TTC549 (cell line): ENCODE results near the gene EYA2.
"Not testable (repeated sequence)": the region's sequence is repeated elsewhere in the genome, so short reads cannot be mapped to it uniquely, and the experiment has no call there.

Experiments used
- FAIRE-seq: peaks from 2 replicates; lab custom pipeline; 2012; peaks lifted over from hg19 to GRCh38; lab: Jason Lieb, UNC

EYA2 gene

DNA sequence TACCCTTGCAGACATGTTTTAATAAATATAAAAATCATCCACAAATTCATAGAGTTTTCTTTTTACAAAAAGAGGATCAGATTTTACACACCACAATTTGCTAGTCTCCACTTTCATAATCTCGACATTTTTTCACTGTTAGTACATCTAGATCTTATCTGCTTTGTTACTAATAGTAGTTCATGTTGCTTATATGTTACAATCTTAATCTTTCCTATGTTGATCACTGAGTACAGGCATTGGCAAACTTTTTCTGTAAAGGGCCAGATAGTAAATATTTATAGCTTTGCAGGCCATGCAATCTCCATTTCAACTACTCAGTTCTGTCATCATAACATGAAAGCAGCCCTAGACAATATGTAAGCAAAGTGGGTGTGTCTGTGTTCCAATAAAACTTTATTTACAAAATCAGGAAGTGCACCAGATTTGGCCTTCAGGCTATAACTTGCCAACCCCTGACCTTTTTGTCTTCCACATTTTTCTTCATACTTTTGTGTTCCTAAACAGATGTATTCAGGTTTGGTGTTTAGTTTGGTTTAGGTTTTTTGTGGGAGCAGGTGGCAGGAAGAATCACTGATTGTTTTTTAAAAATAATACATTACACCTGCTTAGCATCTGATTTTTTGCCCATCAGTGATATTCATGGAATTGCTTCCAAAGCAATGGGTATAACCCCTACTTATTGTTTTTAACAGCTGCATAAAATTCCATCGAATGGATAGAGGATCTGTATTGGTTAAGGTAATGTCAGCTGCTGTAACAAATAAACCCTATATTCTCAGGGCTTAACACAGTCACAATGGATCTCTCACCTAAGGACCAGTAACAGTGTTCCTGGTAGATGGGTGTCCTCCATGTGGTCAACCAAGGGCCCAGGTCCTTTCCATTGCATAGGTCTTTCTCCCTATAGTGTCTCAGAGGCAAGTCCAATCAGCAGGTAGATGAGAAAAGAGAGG lies 61.2 kb downstream of the EYA2 start:
- no peak for FAIRE-seq

DNA sequence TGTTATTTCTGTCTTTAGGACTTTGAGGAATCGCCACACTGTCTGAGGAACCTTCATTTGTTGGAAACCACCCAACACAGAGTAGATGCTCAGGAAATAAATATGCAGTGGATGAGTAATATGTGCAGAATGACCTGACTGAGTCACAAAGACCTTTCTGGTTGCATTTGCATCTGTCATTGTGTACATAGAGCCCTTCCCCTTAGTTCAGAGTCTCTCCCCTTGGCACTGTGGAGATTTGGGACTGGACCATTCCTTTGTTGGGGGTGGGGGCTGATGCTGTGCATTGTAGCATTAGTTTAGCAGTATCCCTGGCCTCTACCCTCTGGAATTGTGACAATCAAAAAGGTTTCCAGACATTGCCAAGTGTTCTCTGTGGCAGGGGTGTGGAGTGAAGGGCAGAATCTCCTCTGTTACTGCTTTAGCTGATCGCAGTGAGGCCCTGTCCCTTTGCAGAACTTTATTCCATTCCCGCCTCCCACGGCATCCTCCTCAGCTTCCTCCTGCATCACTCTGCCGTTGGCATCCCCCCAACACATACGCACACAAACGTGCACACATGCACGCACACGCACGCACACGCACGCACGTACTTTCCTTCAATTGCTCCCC lies 64.5 kb downstream of the EYA2 start:
- no peak for FAIRE-seq

DNA sequence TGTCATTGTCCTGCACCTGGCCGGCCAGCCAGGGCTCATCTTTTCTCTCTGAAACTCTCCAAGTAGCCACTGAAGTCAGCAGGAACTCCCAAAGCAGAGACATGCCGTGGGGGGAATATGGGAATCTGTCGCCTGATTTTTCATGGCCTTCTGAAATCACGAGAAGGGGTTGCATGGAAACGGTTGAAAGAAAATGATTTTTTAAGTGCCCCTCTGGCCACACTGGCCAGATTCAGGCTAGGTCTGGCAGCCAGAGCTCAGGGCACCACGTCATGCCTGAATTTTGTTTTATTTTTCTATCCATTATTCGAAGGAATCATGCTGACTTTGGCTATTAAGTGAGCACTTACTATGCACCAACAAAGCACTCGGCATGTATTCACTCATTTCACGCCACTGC lies 65.2 kb downstream of the EYA2 start:
- no peak for FAIRE-seq

GRCh38 chr20:46960536-46960935 lies 65.9 kb downstream of the EYA2 start:
- no peak for FAIRE-seq

DNA sequence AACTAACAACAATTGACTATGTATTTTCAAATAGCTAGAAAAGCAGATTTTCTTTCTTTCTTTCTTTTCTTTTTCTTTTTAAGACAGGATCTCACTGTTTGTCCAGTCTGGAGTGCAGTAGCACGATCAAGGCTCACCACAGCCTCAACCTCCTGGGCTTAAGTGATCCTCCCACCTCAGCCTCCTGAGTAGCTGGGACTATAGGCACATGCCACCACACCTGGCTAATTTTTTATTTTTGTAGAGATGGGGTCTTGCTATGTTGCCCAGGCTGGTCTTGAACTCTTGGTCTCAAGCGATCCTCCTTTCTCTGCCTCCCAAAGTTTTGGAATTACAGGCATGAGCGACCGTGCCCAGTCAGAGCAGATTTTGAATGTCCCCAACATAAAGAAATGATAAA lies 67.3 kb downstream of the EYA2 start:
- not testable (repeated sequence) for FAIRE-seq

DNA sequence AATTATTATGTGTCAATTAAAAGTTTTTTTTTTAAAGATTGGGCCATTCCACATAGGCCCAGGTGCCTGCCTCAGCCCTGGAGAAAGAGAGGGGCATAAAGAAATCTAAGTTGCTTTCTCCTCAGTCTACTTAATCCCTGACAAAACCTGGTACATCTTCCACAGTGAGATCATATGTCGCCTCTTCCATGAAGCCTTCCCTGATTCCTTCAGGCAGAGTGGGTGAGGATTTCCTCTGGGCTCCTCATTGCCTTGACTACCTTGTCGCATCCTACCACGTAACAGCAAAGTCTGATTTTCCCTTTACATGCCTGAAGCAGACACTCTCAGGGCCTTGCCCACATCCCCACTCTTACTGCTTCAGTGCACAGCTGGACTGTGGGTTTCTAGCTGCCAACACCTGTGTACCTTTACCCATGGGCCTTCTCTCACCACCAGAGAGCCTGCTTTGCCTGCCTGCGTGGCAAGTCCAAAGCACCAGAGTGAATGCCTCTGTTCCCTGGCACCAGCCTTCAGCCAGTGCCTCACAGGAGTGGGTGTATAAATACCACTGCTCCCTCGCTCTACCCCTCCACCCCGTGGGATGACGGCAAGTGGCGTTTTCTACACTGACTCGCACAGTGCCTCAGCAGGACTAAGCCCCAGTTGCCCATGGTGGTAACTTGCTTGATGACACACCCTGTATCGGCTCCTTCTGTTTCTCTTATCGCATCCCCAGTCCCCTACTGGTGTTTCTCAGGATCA lies 68.0 kb downstream of the EYA2 start:
- FAIRE-seq, result no peak

DNA sequence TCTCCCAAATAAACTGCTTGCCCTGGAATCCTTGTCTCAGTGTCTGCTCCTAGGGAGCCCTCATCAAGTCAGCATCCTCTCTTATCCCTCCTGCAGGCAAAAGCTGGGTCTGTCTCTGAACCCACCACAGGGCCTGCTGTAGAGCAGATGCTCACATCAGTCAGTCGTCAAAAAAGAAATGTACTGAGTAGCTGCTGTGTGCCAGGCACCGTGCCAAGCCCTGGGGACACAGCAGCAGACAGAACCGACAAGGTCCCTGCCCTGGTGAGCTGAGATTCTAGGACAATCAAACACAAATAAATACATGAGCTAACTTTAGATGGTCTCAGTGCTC lies 68.5 kb downstream of the EYA2 start:
- no peak for FAIRE-seq

DNA sequence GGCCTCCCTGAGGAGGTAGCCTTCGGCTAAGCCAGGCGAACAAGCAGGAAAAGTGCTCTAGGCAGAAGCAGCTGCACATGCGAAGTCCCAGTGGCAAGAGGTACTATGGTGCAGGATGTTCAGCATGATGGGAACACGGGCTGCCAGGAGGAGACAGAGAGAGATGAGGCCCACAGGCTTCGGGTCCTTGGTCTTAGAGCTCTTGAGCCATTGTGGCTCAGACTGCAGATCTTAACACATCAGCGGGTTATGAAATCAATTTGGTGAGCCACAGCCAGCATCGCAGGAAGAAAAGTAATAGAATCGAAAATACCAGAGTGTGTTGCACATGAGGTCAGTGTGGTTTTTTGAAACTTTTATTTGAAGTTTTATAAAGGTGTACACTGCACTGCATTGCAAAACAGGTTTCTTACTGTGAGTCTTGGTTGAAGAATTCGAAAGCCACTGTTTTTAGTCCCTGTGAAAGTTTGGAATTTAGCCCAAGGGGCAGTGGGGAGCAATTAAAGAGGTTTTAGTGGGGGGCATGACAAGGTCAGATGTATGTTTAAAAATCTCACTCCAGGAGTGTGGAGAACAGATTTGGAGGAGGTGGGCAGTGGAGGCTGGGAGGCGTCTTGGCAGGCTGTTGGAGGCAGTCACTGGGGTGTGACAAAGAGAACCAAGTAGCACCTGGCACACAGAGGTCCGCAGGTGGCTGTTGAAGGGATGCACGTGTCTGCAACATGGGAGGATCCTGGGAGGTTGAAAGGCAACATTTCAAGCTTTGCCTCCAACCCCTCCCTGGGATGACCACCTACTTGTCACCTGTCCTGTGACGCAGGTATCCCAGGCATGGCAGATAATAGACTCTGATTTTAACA lies 69.3 kb downstream of the EYA2 start:
- FAIRE-seq, result no peak

GRCh38 chr20:46964618-46965455 lies 70.2 kb downstream of the EYA2 start:
- FAIRE-seq, result no peak

DNA sequence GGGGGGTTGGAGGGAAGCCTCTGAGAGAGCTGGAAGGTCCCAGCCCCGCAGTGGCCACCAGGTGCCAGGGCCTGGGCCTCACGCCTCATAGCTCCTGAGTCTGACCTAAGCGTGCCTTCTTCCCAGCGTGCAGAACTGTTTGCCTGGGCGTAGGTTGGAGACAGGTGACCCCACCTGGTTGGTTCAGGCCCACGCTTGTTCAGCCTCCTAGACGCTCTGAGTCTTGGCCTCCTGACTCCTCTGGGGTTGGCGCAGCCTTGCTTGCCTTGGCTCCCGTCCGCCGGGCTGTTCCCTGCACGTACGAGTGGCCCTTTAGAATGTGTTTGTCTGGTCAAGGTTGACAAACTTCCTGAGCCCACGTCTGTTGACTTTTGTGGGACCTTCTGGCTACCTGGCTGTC lies 70.8 kb downstream of the EYA2 start:
- no peak for FAIRE-seq

DNA sequence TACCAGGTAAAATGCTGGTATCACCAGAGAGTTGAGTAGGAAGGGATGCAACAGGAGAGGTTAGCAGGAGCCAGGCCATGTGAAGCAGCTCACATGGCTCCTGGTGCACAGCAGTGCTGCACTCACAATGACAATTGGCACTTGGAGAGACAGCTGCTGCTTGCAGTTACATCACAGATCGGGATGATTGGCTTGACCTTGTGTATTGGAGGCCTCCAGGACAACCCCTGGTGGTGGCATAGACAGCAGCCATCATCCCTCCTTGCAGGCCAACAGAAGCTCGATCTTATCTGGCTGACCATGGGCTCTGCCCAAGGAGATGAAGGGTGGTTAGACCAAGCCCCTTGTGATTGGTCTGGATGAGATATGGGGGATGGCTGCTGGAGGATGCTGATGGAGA lies 73.0 kb downstream of the EYA2 start:
- FAIRE-seq, result no peak

DNA sequence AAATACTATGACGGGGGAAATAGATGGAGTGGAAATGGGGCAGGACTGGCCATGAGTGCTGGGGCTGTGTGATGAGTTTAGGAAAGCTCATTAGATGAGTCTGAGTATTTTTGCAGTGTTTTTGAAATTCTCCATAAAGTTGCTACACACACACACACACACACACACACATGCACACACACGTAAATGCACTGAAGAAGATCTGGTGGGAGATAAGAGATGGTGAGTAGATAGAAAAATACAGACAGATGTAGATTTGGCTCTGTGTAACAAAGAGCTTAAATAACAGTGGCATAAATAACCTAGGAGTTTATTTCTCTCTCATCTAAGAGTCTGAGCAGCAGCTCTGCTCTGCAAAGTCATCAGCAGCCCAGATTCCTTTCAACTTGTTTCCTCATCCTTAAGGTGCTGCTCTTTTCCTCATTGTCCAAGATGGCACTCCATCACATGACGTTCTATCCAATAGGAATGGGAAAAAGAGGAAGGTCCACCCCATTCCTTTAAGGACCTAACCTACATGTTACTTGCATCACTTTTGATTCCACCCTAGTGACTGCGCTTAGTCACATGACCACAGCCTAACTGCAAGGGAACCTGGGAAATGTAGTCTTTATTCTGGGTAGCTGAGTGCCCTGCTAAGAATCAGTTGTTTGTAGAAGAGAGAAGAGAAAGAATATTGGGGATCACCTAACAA lies 76.4 kb downstream of the EYA2 start:
- FAIRE-seq, result peak; percentile 90

DNA sequence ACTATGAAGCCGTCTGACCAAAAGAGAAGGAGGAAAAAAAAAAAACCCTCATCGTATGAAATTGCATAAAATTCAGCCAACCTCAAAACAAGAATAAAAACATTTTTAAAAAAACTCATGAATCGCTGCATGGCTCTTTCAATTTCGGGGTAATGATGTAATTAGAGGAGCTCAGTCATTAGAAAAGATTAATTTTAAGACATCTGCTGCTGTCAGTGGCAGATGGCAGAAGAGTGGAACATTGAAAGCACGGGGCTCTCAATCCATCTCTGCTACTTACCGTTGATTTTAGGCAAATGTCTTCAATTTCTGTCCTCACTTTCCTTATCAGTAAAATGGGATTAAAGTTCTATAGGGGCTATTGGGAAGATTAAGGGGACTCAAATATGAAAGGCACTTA lies 79.1 kb downstream of the EYA2 start:
- no peak for FAIRE-seq

DNA sequence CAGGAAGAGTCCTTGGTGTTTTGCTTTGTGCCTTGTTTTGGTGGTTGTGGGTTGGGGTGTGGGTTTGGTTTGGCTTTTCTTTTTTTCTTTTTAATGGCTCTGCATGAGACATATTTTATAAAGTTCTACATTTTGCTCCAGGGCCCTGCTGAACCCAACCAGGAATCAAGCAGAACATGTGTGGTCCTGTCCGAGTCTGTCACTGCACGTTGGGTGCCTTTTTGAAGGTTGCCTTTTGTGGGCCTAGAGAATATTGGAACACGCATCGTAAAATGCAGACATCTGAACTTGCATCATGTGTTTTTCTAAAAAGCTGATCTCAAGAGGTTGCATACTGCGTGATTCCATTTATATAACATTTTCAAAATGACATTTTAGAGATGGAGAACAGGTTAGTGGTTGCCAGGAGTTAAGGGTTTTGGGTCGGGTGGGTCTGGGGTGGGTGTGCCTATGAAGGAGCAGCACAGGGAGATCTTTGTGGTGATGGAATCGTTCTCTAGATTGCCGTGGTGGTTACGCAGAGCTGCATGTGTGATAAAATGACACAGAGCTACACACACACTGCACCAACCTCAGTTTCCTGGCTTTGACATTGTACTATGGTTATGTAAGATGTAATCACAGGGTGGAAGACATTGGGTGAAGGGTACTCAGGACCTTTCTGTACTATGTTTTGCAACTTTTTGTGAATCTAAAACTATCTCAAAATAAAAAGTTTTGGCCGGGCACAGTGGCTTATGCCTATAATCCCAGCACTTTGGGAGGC lies 80.2 kb downstream of the EYA2 start:
- no peak for FAIRE-seq

DNA sequence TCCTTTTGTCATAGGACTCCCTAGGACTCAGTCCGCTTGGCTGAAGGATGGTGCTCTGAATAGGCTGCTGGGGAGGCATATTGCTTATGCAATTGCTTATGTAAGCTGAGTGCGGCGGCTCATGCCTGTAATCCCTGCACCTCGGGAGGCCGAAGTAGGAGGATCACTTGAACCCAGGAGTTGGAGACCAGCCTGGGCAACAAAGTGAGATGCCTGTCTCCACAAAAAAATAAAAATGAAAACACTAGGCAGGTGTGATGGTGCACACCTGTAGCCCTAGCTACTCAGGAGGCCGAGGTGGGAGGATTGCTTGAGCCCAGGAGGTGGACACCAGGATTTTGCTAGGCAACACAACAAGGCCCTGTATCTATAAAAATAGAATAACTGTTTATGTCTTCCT lies 81.3 kb downstream of the EYA2 start:
- FAIRE-seq, result no peak

GRCh38 chr20:46977204-46977603 lies 82.6 kb downstream of the EYA2 start:
- FAIRE-seq, result no peak

GRCh38 chr20:46977909-46978588 lies 83.4 kb downstream of the EYA2 start:
- FAIRE-seq, result no peak

GRCh38 chr20:46978951-46979491 lies 84.4 kb downstream of the EYA2 start:
- no peak for FAIRE-seq

GRCh38 chr20:46979603-46980241 lies 85.1 kb downstream of the EYA2 start:
- no peak for FAIRE-seq
